GM12873 (cell line): ENCODE measurements around the gene CAPN5.

ENCODE experiments used
- CTCF ChIP-seq: IDR thresholded peaks from 2 replicates; pipeline ENCODE4 v1.5.1; 2012; ENCODE audit warnings: low read depth, mild to moderate bottlenecking, moderate library complexity, low read length, control low read depth; ENCODE audit not compliant: insufficient read depth; ENCODE audit errors: missing control alignments

The CAPN5 gene

GRCh38 chr11:77118971-77119370 lies 52.2 kb downstream of the CAPN5 start:
- no peak for TF ChIP-seq CTCF

GRCh38 chr11:77119531-77119936 lies 52.8 kb downstream of the CAPN5 start:
- TF ChIP-seq CTCF: no peak

- no peak for TF ChIP-seq CTCF
Measured at GRCh38 chr11:77120571-77120970, 53.8 kb downstream of the CAPN5 start.

GRCh38 chr11:77121096-77121640 lies 54.4 kb downstream of the CAPN5 start:
- TF ChIP-seq CTCF: no peak

- no peak for TF ChIP-seq CTCF
Measured at GRCh38 chr11:77121876-77122575, 55.3 kb downstream of the CAPN5 start.

- TF ChIP-seq CTCF: no peak
Measured at GRCh38 chr11:77122576-77123212, 55.9 kb downstream of the CAPN5 start.

GRCh38 chr11:77123591-77123990 lies 56.8 kb downstream of the CAPN5 start:
- TF ChIP-seq CTCF: no peak
